HepG2 (cell line): Measurements from ENCODE around the gene SDK1. TPM values are rescaled to one million over a fixed set of nuclear protein-coding genes. Genes with fewer than 3 reads are reported as not detected.

Experiments used
- ATAC-seq: fragments of 200-7000 bp; cut with Tn5 transposase; 3 replicates; pipeline ENCODE4 v1.9.1; 2020; ENCODE audit warnings: mild to moderate bottlenecking, moderate library complexity
- BruUV-seq: library from RNA; stranded (reverse); fragments of 400-500 nt; replicated peaks from 2 replicates; lab custom pipeline; 2021; lab: Mats Ljungman, UMichigan
- CTCF ChIA-PET: fragments of 300-600 bp; formaldehyde crosslinking; extraction: SDS; loops from one replicate; lab custom pipeline; 2021; ENCODE audit warnings: low total read pairs, inconsistent platforms, low intra/inter-chr PET ratio; lab: Yijun Ruan, JAX
- POLR2A ChIA-PET: fragments of 350-600 bp; sonication (Branson Sonifier 250); formaldehyde crosslinking; loops from one replicate; lab custom pipeline; 2020; ENCODE audit warnings: antibody characterized with exemption, inconsistent platforms; lab: Yijun Ruan, JAX
- DNase-seq: peaks from one replicate; pipeline ENCODE4 v3.0.0-alpha.2; 2015; ENCODE audit warnings: low spot score
- FAIRE-seq: peaks from 3 replicates; lab custom pipeline; 2011; peaks lifted over from hg19 to GRCh38; lab: Jason Lieb, UNC
- H2AFZ ChIP-seq: one replicate; pipeline ENCODE4 v1.6.1; 2011; ENCODE audit warnings: low read length, inconsistent platforms
- H3K27ac ChIP-seq: fragments of 300-600 bp; 3 replicates; pipeline ENCODE4 v1.8.0; 2011; ENCODE audit warnings: mixed run types, mild to moderate bottlenecking, mixed read lengths, low read length, inconsistent platforms; ENCODE audit not compliant: insufficient read depth; ENCODE audit errors: extremely low read length
- H3K27me3 ChIP-seq, 2 experiments: fragments of 200-600 bp in 1 of 2; 2 replicates in 1 of 2; 3 replicates in 1 of 2; pipeline versions ENCODE4 v1.6.0 to v1.8.0; 2011; ENCODE audit warnings: low read length in 2 of 2, mild to moderate bottlenecking in 2 of 2, moderate library complexity in 2 of 2, inconsistent platforms in 1 of 2; ENCODE audit not compliant: insufficient read depth in 2 of 2, control insufficient read depth in 1 of 2
- H3K36me3 ChIP-seq, 2 experiments: fragments of 200-600 bp in 1 of 2; replicated peaks in 1 of 2; 2 replicates in 1 of 2; 3 replicates in 1 of 2; pipeline versions ENCODE4 v1.5.1 to v1.8.0; 2011; ENCODE audit warnings: low read length in 2 of 2, inconsistent platforms in 1 of 2; ENCODE audit not compliant: insufficient read depth in 2 of 2, control insufficient read depth in 1 of 2
- H3K4me1 ChIP-seq: 2 replicates; pipeline ENCODE4 v1.5.1; 2012; ENCODE audit warnings: low read length, inconsistent platforms; ENCODE audit not compliant: insufficient read depth
- H3K4me2 ChIP-seq: 2 replicates; pipeline ENCODE4 v1.6.0; 2011; ENCODE audit warnings: low read depth, low read length, inconsistent platforms
- H3K4me3 ChIP-seq, 3 experiments: fragments of 200-600 bp in 1 of 3; sonication (generic), shearing (Covaris generic) in 1 of 3; replicated peaks in 1 of 3; 2 replicates each; pipeline ENCODE4 v1.5.1; 2011 to 2016; ENCODE audit warnings: low read length in 3 of 3, inconsistent platforms in 2 of 3, low read depth in 2 of 3, mild to moderate bottlenecking in 2 of 3, control low read depth in 1 of 3, mixed read lengths in 1 of 3; ENCODE audit not compliant: insufficient read depth in 1 of 3
- H3K79me2 ChIP-seq: one replicate; pipeline ENCODE4 v1.6.1; 2011; ENCODE audit warnings: low read length, inconsistent platforms; ENCODE audit not compliant: insufficient read depth
- H3K9ac ChIP-seq: 2 replicates; pipeline ENCODE4 v1.6.0; 2011; ENCODE audit warnings: mild to moderate bottlenecking, low read depth, low read length, inconsistent platforms; ENCODE audit not compliant: insufficient read depth
- H3K9me3 ChIP-seq: 2 replicates; pipeline ENCODE4 v1.5.1; 2012; ENCODE audit warnings: mild to moderate bottlenecking, low read length
- H4K20me1 ChIP-seq: 2 replicates; pipeline ENCODE4 v1.6.0; 2011; ENCODE audit warnings: inconsistent platforms, mild to moderate bottlenecking, low read length, moderate library complexity; ENCODE audit not compliant: insufficient read depth
- ATAD3A ChIP-seq: sonication (generic); formaldehyde crosslinking; IDR thresholded peaks from 2 replicates; pipeline ENCODE4 v1.4.0; 2020; ENCODE audit warnings: missing genetic modification reagents
- RFXANK ChIP-seq: IDR thresholded peaks from 2 replicates; pipeline ENCODE4 v1.6.1; 2016
- ZNF136 ChIP-seq: sonication (generic); formaldehyde crosslinking; IDR thresholded peaks from 2 replicates; pipeline ENCODE4 v1.8.1; 2022; ENCODE audit warnings: low read depth, mild to moderate bottlenecking, moderate library complexity, missing genetic modification reagents
- WGBS: methylation state at CpG from one replicate; pipeline ENCODE4 v1.1.6; 2017; ENCODE audit warnings: low lambda C conversion rate; 5-methylcytosine and 5-hydroxymethylcytosine counted together
- in situ Hi-C: cut with HindIII; loops from 2 replicates; pipeline ENCODE4 v1.10.0; 2017; ENCODE audit warnings: low pct_unique_long_range_greater_than_20kb; ENCODE audit not compliant: extremely low pct_ligation_motif_present
- intact Hi-C: fragments of 100-400 bp; cut with micrococcal nuclease; formaldehyde crosslinking; loops from one replicate; pipeline ENCODE4 v1.10.0; 2022; ENCODE audit not compliant: unreplicated experiment
- polyA plus RNA-seq, 8 experiments: library from polyadenylated mRNA; depleted of rRNA in 3 of 8; stranded (reverse) in 7 of 8; unstranded in 1 of 8; fragments of >200 nt; fragmentation: Illumina TruSeq in 4 of 8; extraction: Trizol in 4 of 8; gene quantifications; 2 replicates each; pipeline versions ENCODE4 v1.2.1 to v1.2.3, GENCODE V29; 2011 to 2016; ENCODE audit warnings: low read depth in 4 of 8, missing spikeins in 1 of 8, mixed read lengths in 1 of 8; ENCODE audit not compliant: insufficient read depth in 1 of 8
- total RNA-seq, 5 experiments: library from RNA; depleted of rRNA; stranded (reverse); fragments of >200 nt; fragmentation: Illumina TruSeq; extraction: Trizol; gene quantifications; 2 replicates each; pipeline ENCODE4 v1.2.3, GENCODE V29; 2016; ENCODE audit warnings: low read depth in 1 of 5
- TF ChIP-seq, protein P1 (sequence below): fragments of 450-650 bp; IDR thresholded peaks from 2 replicates; pipeline ENCODE4 v1.6.1; 2016

Gene SDK1
- total and polyA plus RNA-seq, 2 of the 13 experiments (the other 11 are each of a cell fraction or from before 2014, with no cell fraction given) = 0.35 to 2.4 TPM

DNA sequence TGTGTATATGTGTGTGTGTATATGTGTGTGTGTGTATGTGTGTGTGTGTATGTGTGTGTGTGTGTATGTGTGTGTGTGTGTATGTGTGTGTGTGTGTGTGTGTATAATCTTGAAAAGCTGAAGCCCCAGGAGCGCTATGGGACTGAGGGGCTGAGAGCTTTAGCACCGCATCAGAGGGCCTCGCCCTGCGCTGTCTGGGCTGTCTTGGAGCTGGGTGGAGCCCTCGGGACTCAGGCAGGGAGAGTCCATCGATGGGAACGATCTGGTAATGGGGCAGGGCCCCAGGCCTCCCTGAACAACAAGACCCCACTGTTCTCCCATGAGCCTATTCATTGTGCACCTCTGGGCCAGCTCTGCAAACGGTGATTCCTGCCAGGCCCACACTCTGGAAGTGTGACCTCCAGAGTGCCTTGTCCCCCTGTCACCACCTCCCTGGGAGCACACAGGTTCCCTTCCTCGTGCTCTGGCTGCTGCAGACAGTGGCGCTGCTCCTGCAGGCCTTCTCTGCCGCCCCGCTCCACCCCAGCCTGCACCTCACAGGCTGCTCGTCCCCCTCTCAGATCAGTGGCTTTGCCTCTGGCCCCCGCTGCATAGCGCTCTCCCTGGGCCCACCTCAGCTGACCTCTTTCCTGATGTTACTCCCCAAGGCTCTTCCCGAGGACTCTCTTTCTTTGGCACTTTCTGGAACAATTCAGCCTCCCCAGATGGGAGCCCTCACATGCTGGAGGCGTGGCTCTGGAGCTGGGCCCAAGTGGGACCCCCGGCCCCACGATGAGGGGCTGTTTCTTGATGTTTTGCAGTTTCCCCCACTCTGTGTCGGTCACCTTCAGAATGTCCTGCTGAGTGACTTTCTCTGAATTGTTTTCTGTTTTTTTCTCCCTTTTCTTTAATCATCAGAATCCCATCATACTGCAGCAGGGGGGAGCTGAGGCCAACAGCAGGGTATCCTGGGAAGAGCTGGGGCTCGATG lies 838.9 kb downstream of the SDK1 start (continued):
- TF ChIP-seq ATAD3A (CRISPR knock-in tag) (no peak), ZNF136 (CRISPR knock-in tag) (no peak)

GRCh38 chr7:4140933-4141332 lies 839.9 kb downstream of the SDK1 start:
- ATAC-seq (no peak), DNase-seq (no peak), FAIRE-seq (no peak)
- in situ Hi-C loops = no loop called here
- intact Hi-C loops = no loop called here
- H2AFZ ChIP-seq = no peak overlapping the region
- no peaks in the 10 kb centered on the region for H4K20me1 ChIP-seq
- no peaks in the 10 kb centered on the region for H3K79me2 ChIP-seq
- 64% methylated on average over 5 of the region's 5 CpGs for WGBS
- H3K4me1 ChIP-seq = peaks cover 3% of the 10 kb centered on the region; the same call in 1 of the 2 replicates
- no peak overlapping the region for H3K4me2 ChIP-seq
- ChIA-PET CTCF (no interaction called here), POLR2A (no interaction called here)
- TF ChIP-seq RFXANK = no peak
- TF ChIP-seq, protein P1, sequence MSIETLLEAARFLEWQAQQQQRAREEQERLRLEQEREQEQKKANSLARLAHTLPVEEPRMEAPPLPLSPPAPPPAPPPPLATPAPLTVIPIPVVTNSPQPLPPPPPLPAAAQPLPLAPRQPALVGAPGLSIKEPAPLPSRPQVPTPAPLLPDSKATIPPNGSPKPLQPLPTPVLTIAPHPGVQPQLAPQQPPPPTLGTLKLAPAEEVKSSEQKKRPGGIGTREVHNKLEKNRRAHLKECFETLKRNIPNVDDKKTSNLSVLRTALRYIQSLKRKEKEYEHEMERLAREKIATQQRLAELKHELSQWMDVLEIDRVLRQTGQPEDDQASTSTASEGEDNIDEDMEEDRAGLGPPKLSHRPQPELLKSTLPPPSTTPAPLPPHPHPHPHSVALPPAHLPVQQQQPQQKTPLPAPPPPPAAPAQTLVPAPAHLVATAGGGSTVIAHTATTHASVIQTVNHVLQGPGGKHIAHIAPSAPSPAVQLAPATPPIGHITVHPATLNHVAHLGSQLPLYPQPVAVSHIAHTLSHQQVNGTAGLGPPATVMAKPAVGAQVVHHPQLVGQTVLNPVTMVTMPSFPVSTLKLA = peak; percentile 54
- no peaks in the 10 kb centered on the region for H3K27me3 ChIP-seq
- H3K27ac ChIP-seq = no peak overlapping the region
- H3K9me3 ChIP-seq = no peaks in the 10 kb centered on the region
- no TSS peak for BruUV-seq
- H3K36me3 ChIP-seq = no peaks in the 10 kb centered on the region
- no peak overlapping the region for H3K9ac ChIP-seq
- no peak overlapping the region for H3K4me3 ChIP-seq
